ENCODE data around the gene CA10. TPM values are rescaled to one million over a fixed set of nuclear protein-coding genes. Genes with fewer than 3 reads are reported as not detected.

CA10 gene
- total RNA-seq, 1 experiment from 2014 or later, result not detected

GRCh38 chr17:51580869-51581268, 577.6 kb downstream of the CA10 start:
- Histone ChIP-seq H3K27ac (no peak overlapping the region), H3K27me3 (no peaks in the 10 kb centered on the region), H3K4me1 (no peaks in the 10 kb centered on the region), H3K4me3 (no peak overlapping the region), H3K36me3 (no peaks in the 10 kb centered on the region), H3K9me3 (replicated peaks) (no peaks in the 10 kb centered on the region)
- DNase-seq, result no peak

Data from SJCRH30 (cell line).